GM19324 (cell line): ENCODE results near the gene MARK2.

Experiments
- ATAC-seq: cut with Tn5 transposase; IDR thresholded peaks from one replicate; pipeline ENCODE4 v1.9.1; 2021; ENCODE audit warnings: mild to moderate bottlenecking, moderate library complexity; ENCODE audit not compliant: unreplicated experiment, low FRiP score

The MARK2 gene

GRCh38 chr11:63919267-63920125 is 80.6 kb downstream of the MARK2 start:
- no peak for ATAC-seq

GRCh38 chr11:63920126-63920938 is 81.4 kb downstream of the MARK2 start:
- no peak for ATAC-seq

DNA sequence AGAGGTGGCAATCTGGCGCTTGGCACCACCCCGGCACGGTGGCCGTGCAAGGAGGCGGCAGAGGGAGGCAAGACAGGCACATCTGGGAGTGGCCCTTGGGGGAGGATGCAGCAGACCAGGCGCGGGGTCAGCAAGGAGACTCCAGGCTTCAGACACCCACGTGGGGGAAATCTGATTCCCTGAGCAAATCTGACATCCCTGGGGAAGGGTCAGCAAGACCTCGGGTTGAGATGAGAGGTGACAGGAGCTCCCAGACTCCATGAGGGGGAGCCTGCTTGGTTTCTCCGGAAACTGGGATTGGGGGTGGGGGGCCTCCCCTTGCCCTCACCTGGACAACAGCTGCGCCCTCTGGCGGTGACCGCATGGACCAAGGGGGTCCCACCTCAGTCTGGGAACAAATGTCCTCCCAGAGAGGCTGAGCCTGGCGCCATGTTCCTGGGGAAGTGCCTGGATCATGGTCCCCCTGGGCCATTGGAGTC is 82.1 kb downstream of the MARK2 start:
- no peak for ATAC-seq

DNA sequence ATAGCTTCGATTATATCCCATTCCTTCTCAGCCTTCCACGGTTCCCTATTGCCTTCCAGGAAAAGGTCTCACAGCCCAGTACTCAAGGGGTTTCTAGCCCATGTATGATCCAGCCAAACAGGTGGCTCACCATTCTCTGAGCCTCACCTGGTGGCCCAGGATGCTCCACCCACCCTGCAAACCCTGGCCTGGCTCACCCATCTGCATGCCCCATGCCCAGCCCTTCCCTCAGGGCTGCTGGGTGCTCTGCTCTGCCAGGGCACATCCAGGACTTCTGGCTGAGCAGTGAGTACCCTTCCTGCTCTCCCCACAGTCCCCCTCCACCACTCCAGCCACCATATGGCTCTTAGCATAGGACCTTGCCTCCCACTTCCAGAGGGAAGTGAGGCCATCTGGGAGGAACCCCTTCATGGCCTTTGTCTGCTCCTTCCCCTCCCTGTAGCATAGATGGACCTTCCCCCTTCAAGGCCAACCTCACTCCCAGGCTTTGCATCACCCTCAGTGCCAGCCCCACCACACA is 83.8 kb downstream of the MARK2 start:
- no peak for ATAC-seq

DNA sequence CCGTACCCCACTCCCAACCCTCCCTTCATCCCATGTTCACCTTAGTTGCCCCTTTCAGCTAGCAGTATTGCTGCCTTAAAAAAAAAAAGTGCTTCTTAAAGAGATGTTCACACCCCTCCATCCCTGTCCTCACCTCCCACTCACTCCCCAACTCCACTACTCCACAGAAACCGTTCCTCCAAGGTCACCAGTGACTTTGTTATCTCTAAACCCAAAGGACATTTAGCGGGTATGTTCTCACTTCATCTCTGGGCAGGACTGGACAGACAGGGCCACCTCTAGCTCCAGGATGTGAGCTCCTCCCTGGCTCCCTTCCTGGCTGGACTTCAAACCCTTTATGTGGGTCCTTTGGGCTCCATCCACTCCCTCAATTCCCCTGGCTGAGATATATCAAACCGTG is 84.4 kb downstream of the MARK2 start:
- no peak for ATAC-seq

DNA sequence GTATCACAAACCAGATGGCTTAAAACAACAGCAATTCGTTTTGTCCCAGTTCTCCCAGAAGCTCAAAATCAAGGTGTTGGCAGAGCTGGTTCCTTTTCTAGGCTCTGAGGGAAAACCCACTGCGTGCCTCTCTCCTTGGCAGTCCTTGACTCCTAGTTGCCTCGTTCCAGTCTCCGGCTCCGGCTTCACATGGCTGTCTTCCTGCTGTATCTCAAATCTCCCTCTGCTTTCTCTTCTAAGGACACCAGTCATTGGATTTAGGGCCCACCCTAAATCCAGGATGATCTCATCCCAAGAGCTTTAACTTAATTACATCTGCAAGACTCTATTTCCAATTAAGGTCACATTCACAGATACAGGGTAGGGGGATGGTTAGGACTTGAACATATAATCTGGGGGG is 90.7 kb downstream of the MARK2 start:
- no peak for ATAC-seq

DNA sequence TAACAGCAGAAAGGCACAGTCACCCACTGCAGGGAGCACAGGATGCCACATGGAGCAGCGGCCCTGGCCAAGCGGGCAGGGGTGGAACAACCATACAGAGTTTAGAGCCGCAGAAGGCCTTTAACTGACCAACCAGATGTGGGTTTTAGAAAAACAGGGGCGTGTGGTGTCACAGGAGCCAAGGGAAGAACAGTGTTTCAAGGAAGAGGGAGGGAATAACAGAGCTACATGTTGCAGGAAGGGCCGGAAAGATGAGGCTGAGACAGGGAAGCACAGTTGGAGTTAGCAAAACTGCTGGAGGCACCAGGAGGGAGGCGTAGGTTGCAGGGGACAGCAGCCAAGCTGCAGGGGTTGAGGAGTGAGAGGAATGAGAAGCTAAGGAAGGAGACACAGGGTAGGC is 92.1 kb downstream of the MARK2 start:
- ATAC-seq, result no peak

- ATAC-seq, result no peak
Observed at GRCh38 chr11:63931876-63932275, 93.0 kb downstream of the MARK2 start.

GRCh38 chr11:63933459-63933858 is 94.5 kb downstream of the MARK2 start:
- no peak for ATAC-seq

- peak; percentile 11 for ATAC-seq
Observed at GRCh38 chr11:63937713-63938478, 99.0 kb downstream of the MARK2 start.

GRCh38 chr11:63938479-63939396 is 99.8 kb downstream of the MARK2 start, which contains the start of gene NAA40:
NAA40 (plus strand) TSS chr11:63939002; CDS start chr11:63939097, 95 bp downstream.
- ATAC-seq, result peak; percentile 98

DNA sequence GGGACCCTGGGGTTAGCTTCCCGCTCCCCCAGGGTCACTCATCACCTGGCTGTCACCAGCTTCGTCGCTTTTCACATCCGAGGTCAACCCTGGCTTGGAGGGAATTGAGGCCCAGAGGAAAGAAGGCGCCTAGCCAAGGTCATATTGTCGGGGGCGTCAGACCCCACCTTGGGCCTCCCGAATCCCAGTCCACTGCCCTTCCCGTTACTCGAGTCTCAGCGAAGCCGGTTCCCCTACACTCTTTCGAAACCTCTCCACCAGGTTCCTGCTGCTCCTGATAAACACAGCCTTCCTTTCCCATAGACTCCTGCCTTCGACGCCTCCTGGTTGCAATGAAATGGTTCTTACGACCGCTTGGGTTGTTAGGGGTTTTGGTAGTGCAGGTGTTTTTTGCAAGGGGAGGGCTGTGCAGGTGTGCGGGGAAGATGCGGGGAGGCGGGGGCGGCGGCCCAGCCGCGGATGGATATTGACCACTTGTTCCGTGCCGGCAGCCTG is 100.5 kb downstream of the MARK2 start:
- no peak for ATAC-seq

- ATAC-seq, result no peak
Observed at GRCh38 chr11:63940786-63941185, 101.9 kb downstream of the MARK2 start.

DNA sequence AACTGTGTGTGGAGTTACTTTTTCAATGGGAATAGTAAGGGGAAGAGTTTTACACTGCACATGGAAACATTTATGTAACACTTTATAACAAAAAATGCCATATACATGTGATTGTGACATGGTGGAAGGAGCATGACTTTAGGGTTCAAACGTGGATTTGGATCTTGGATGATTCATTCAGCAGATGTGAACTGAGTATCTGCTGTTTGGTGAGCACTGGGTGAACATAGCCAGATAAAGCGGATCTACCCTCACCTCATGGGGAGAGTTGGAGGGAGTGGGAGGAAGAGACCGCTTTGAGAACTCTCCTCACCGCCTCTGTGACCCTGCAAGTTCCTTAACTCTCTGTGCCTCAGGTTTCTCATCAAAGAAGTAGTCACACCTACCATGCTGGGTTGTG is 103.0 kb downstream of the MARK2 start:
- no peak for ATAC-seq

DNA sequence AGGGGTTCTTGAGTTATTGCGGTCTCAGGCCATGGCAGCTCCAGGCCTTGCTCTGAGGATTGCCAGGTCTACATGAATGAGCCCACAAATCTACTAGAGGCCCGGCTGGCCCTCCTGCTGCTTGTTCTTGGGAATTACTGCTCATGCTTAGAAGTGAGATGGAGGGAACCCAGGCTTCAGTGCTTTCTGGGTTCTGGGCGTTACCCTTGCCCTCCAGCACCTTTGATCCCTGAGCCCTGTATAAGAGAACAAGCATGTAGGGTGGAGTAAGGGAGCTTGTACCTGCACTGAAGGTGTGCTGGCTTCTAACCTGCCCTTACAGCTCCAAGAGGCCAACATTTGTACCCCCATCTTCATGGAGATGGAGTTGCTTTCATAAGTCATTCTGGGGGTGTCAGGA is 103.9 kb downstream of the MARK2 start:
- no peak for ATAC-seq

DNA sequence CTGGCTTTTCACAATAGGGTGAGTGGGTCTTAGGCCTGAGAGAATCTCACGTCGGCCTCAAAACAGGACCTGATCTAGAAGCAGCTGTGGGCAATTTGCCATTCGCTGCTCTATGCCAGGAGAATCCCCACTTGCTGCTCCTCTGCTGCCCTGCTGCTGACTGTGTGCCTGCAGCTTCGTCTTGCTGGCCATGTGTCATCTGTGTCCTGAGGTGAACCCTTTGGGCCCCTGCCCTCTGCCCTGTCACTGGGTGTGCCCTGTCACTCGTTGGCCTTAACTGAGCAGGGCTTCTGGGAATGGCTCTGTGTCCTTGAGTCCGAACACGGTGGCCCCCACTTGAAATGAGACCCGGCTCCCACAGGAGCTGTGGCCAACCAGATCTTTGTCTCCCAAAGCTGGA is 106.1 kb downstream of the MARK2 start:
- ATAC-seq, result no peak

DNA sequence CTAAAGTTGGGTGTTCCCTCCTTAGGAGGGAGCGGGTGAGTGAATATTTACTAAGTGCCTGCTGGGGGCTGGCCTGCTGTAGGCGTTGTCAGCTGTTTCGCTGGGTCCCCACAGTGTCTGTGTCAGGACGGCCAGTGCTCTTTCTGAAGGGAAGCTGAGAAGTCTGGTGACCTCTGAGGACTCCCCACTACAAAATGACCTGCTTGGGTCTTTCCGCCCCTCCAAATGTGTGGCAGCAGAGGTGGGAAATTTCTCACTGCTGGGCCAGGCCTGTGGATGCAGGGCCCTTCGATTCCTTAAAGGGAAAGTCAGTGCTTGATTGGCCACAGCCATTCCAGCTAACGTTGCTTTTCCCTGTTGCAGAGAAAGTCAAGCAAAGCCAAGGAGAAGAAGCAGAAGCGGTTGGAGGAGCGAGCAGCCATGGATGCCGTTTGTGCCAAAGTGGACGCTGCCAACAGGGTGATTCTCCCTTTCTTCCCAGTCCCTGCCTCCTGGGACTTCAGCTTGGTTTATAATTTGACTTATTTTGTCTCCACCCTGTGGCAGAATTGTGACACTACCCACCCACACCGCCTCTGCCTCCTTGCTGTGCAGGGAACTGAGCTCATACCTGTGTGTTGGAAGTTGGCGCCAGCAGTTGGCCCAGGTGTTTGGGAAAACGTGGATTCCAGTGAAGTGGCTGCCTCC is 106.7 kb downstream of the MARK2 start:
- no peak for ATAC-seq

DNA sequence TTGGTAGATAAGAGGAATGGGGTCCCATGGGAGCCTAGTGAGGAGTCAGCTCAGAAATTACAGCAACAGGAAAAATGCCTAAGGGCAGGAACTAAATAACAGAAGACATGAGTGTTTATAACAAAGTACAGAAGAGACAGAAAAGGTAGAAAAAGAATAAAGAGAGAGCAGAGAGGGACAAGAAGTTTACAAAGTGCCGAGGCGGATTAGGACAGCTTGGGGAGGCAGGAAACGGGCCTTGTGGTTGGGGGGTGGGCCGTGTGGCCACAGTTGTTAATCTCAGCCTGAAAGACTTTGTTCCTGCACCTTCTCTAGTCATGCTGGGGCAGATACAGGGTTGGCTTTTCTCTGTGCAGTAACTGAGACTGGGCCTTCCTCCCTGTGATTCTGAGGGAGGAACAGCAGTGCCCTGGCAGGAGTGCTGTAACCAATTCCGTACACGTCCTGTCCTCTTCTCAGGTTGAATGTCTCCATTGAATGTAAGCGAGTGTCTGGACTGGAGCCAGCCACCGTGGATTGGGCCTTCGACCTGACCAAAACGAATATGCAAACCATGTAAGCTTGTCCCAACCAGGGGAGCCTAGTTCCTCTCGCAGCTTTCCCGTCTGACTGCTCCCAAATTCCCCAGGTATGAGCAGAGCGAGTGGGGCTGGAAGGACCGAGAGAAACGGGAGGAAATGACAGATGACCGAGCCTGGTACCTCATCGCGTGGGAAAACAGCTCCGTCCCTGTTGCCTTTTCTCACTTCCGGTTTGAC is 113.0 kb downstream of the MARK2 start:
- ATAC-seq, result no peak
